Ovary (tissue), 9 donors: Measurements from ENCODE around the gene FGF16. TPM values are rescaled to one million over a fixed set of nuclear protein-coding genes. Genes with fewer than 3 reads are reported as not detected.

ENCODE experiments used
- DNase-seq, 5 donors: peaks; one replicate each; pipeline ENCODE4 v3.0.0-alpha.2; 2019 to 2020
- H3K27ac ChIP-seq, 2 donors: fragments of 200-600 bp; one replicate each; pipeline versions ENCODE4 v1.5.1 to v1.8.0; 2019 to 2022
- H3K27me3 ChIP-seq: fragments of 200-600 bp; one replicate; pipeline ENCODE4 v1.8.0; 2022
- H3K36me3 ChIP-seq: fragments of 200-600 bp; sonication (generic); one replicate; pipeline ENCODE4 v1.5.1; 2019
- H3K4me1 ChIP-seq: one replicate; pipeline ENCODE4 v1.8.1; 2013; ENCODE audit warnings: mild to moderate bottlenecking, moderate library complexity; ENCODE audit not compliant: insufficient read depth
- H3K4me3 ChIP-seq: fragments of 200-600 bp; sonication (generic); one replicate; pipeline ENCODE4 v1.5.1; 2017
- H3K9me3 ChIP-seq, 2 donors: fragments of 200-600 bp in 1 of 2; sonication (generic) in 1 of 2; one replicate each; pipeline versions ENCODE4 v1.5.1 to v1.8.1; 2013 to 2019; ENCODE audit warnings: mild to moderate bottlenecking in 1 of 2, moderate library complexity in 1 of 2
- EP300 ChIP-seq: sonication (generic); formaldehyde crosslinking; IDR thresholded peaks from one replicate; pipeline ENCODE4 v1.6.1; 2017; ENCODE audit warnings: antibody characterized with exemption
- POLR2A ChIP-seq: fragments of 450-650 bp; IDR thresholded peaks from one replicate; pipeline ENCODE4 v1.6.1; 2017; ENCODE audit warnings: antibody characterized with exemption, mild to moderate bottlenecking, moderate library complexity
- WGBS, 3 donors: extraction: QIAGEN DNeasy Blood & Tissue Kit in 1 of 3; methylation state at CpG; one replicate each; pipeline versions ENCODE4 v1.1.5 to v1.1.7; 2013 to 2017; 5-methylcytosine and 5-hydroxymethylcytosine counted together
- intact Hi-C, 4 donors: fragments of 100-400 bp; cut with DNase I; formaldehyde crosslinking; loops; one replicate each; pipeline versions ENCODE4 v1.11.0 to v1.15.1; 2022 to 2023
- polyA plus RNA-seq, 2 donors: library from polyadenylated mRNA; stranded (reverse); fragments of 200-250 nt in 1 of 2; fragments of 350-450 nt in 1 of 2; fragmentation: Illumina TruSeq in 1 of 2; extraction: RNeasy Lipid Tissue Mini Kit (QIAGEN cat#74804) in 1 of 2; gene quantifications; one replicate each; pipeline ENCODE4 v1.2.3, GENCODE V29; 2013 to 2014
- total RNA-seq, 7 donors: library from RNA; depleted of rRNA in 2 of 7; stranded (reverse); fragments of >200 nt in 2 of 7; fragmentation: NEBNext Ultra II Directional in 3 of 7; extraction: Animal tissue kit (Norgen Biotek cat#: 25700) in 3 of 7; gene quantifications; one replicate each; pipeline versions ENCODE4 v1.1.0 to v1.2.4, GENCODE V29; 2016 to 2023
- TF ChIP-seq, protein P1 (sequence below), 3 donors: fragments of 450-650 bp in 2 of 3; fragments of 200-600 bp in 1 of 3; IDR thresholded peaks; one replicate each; pipeline versions ENCODE4 v1.5.1 to v1.8.0; 2016 to 2022; ENCODE audit warnings: antibody characterized with exemption in 3 of 3, mild to moderate bottlenecking in 1 of 3
- donor health status: DM: no; HTN: no; CAD: no; lungs with moderate emphysema.
- donor health status: DM: no; HTN: no; CAD: no.
- donor health status: Bipolar disorder and iron deficiency.
- donor health status: DM: yes; HTN: yes; CAD: no.
- donor health status: DM: no; HTN: no; CAD: no.
- donor health status: DM: yes; HTN: yes; CAD: no.

The FGF16 gene
- total and polyA plus RNA-seq, 9 donors = 0.28 TPM; not detected in 8

- H3K9me3 ChIP-seq = no peaks in the 10 kb centered on the region
- DNase-seq = no peak
- H3K27ac ChIP-seq = no peak overlapping the region
- no peak overlapping the region for H3K4me3 ChIP-seq
- TF ChIP-seq POLR2A (no peak), EP300 (no peak)
- TF ChIP-seq, protein P1, sequence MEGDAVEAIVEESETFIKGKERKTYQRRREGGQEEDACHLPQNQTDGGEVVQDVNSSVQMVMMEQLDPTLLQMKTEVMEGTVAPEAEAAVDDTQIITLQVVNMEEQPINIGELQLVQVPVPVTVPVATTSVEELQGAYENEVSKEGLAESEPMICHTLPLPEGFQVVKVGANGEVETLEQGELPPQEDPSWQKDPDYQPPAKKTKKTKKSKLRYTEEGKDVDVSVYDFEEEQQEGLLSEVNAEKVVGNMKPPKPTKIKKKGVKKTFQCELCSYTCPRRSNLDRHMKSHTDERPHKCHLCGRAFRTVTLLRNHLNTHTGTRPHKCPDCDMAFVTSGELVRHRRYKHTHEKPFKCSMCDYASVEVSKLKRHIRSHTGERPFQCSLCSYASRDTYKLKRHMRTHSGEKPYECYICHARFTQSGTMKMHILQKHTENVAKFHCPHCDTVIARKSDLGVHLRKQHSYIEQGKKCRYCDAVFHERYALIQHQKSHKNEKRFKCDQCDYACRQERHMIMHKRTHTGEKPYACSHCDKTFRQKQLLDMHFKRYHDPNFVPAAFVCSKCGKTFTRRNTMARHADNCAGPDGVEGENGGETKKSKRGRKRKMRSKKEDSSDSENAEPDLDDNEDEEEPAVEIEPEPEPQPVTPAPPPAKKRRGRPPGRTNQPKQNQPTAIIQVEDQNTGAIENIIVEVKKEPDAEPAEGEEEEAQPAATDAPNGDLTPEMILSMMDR (IDR thresholded peaks at IDR 0.05) = no peak
- H3K4me1 ChIP-seq = no peaks in the 10 kb centered on the region
- intact Hi-C loops = no loop called here
- H3K27me3 ChIP-seq = no peaks in the 10 kb centered on the region
- H3K36me3 ChIP-seq = no peaks in the 10 kb centered on the region
- 65 to 68% (median 66%) methylated on average over 1 of the region's 1 CpG for WGBS, 3 donors
Measured at GRCh38 chrX:77427611-77428010, 19.6 kb upstream of the FGF16 start.

GRCh38 chrX:77428551-77428950 is 18.6 kb upstream of the FGF16 start:
- Histone ChIP-seq H3K27me3 (no peaks in the 10 kb centered on the region), H3K4me3 (no peak overlapping the region), H3K4me1 (no peaks in the 10 kb centered on the region), H3K9me3 (no peaks in the 10 kb centered on the region), H3K27ac (no peak overlapping the region), H3K36me3 (no peaks in the 10 kb centered on the region)
- 39 to 45% (median 43%) methylated on average over 1 of the region's 1 CpG for WGBS, 3 donors
- intact Hi-C loops = no loop called here
- TF ChIP-seq, protein P1 (IDR thresholded peaks at IDR 0.05) = no peak
- no peak for TF ChIP-seq EP300
- no peak for TF ChIP-seq POLR2A
- DNase-seq = no peak

DNA sequence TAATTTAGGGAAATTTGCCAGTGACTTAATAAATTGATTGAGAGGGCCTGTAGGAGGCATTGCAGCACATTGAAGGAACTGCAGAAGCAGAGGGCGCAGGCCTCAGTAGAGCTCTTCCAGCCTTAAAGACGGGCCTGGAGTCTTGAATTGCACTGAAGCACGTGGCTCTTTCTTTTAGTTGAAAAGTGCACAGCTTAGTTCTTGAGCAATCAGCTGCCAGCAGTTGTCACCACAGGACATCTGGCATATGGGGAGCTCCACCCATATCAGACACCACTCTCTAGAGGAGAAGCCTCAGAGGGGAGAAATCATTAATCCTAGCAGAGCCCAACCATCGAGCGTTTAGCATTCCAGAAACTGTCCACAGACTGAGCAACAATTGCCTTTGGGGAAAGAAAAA is 16.0 kb upstream of the FGF16 start:
- no peak for TF ChIP-seq EP300
- TF ChIP-seq POLR2A = no peak
- TF ChIP-seq, protein P1 (IDR thresholded peaks at IDR 0.05) = no peak
- H3K36me3 ChIP-seq = no peaks in the 10 kb centered on the region
- H3K27me3 ChIP-seq = no peaks in the 10 kb centered on the region
- intact Hi-C loops = no loop called here
- no peak for DNase-seq
- H3K27ac ChIP-seq = no peak overlapping the region
- H3K4me3 ChIP-seq = no peak overlapping the region
- no peaks in the 10 kb centered on the region for H3K4me1 ChIP-seq
- WGBS, 3 donors = 41 to 44% (median 42%) methylated on average over 5 of the region's 5 CpGs
- H3K9me3 ChIP-seq = no peaks in the 10 kb centered on the region

DNA sequence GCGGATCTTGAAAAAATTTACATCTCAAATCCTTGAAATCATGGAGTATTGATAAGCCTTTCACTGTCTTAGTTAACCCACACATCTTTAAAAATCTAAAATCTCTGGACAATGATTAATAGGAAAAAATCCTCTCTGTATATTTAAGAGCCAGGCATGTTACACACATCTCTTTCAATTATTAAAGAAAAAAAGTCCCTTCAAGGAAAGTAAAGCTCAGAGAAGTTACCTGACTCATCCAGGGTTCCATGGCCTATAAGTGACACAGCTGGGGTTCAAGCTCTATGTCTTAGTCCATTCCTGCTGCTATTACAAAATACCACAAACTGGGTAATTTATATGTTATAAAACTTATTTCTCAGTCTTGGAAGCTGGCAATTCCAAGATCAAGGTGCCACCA is 14.2 kb upstream of the FGF16 start:
- Histone ChIP-seq H3K9me3 (no peaks in the 10 kb centered on the region), H3K27ac (no peak overlapping the region), H3K36me3 (no peaks in the 10 kb centered on the region), H3K4me1 (no peaks in the 10 kb centered on the region), H3K27me3 (no peaks in the 10 kb centered on the region), H3K4me3 (no peak overlapping the region)
- WGBS, 3 donors = 62 to 76% (median 69%) methylated on average over 1 of the region's 1 CpG
- TF ChIP-seq EP300 = no peak
- TF ChIP-seq, protein P1 (IDR thresholded peaks at IDR 0.05) = no peak
- no peak for TF ChIP-seq POLR2A
- DNase-seq = no peak
- intact Hi-C loops = no loop called here

GRCh38 chrX:77434962-77435361 is 12.2 kb upstream of the FGF16 start:
- TF ChIP-seq, protein P1 (IDR thresholded peaks at IDR 0.05) = no peak
- TF ChIP-seq EP300 = no peak
- TF ChIP-seq POLR2A = no peak
- H3K36me3 ChIP-seq = no peaks in the 10 kb centered on the region
- no peaks in the 10 kb centered on the region for H3K4me1 ChIP-seq
- no peak for DNase-seq
- no peaks in the 10 kb centered on the region for H3K27me3 ChIP-seq
- no peaks in the 10 kb centered on the region for H3K9me3 ChIP-seq
- intact Hi-C loops = no loop called here
- 64 to 74% (median 70%) methylated on average over 3 of the region's 3 CpGs for WGBS, 3 donors
- H3K27ac ChIP-seq = no peak overlapping the region
- no peak overlapping the region for H3K4me3 ChIP-seq
